AG10803 (cell line): ENCODE data around the gene CELF1.

Experiments
- DNase-seq: peaks from one replicate; pipeline ENCODE4 v3.0.0; 2010; ENCODE audit warnings: low read depth
- H3K4me3 ChIP-seq: 2 replicates; pipeline ENCODE4 v1.5.1; 2011; ENCODE audit warnings: mild to moderate bottlenecking, low read length, control low read depth
- TF ChIP-seq, protein P1 (sequence below): conservative IDR thresholded peaks from 2 replicates; pipeline ENCODE4 v1.5.1; 2011; ENCODE audit warnings: mild to moderate bottlenecking, low read length, control low read depth, inconsistent platforms

The CELF1 gene

DNA sequence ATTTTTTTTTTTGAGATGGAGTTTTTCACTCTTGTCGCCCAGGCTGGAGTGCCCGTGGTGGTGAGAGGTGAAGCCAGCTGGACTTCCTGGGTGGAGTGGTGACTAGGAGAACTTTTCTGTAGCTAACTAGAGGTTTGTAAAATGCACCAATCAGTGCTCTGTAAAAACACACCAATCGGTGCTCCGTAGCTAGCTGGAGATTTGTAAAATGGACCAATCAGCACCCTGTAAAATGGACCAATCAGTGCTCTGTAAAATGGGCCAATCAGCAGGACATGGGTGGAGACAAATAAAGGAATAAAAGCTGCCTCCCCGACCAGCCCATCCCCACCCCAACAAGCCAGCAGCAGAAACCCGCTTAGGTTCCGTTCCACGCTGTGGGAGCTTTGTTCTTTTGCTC lies 99.6 kb downstream of the CELF1 start:
- no peak overlapping the region for H3K4me3 ChIP-seq
- TF ChIP-seq, protein P1, sequence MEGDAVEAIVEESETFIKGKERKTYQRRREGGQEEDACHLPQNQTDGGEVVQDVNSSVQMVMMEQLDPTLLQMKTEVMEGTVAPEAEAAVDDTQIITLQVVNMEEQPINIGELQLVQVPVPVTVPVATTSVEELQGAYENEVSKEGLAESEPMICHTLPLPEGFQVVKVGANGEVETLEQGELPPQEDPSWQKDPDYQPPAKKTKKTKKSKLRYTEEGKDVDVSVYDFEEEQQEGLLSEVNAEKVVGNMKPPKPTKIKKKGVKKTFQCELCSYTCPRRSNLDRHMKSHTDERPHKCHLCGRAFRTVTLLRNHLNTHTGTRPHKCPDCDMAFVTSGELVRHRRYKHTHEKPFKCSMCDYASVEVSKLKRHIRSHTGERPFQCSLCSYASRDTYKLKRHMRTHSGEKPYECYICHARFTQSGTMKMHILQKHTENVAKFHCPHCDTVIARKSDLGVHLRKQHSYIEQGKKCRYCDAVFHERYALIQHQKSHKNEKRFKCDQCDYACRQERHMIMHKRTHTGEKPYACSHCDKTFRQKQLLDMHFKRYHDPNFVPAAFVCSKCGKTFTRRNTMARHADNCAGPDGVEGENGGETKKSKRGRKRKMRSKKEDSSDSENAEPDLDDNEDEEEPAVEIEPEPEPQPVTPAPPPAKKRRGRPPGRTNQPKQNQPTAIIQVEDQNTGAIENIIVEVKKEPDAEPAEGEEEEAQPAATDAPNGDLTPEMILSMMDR: no peak
- no peak for DNase-seq

DNA sequence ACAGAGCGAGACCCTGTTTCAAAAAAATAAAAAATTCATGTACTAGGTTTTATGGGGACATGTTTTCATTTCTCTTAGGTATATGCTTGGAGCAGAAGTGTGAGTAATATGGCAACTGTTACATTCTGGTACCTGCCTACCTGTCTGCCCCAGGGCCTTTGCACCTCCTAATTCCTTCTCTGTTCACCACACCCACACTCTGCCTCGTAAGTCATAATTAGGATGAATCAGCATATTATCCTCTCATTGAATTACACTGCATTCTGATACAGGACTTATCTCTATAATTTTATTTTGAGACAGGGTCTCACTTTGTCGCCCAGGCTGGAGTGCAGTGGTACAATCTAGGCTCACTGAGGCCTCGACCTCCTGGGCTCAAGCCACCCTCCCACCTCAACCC lies 100.9 kb downstream of the CELF1 start:
- TF ChIP-seq, protein P1: no peak
- no peak for DNase-seq
- no peak overlapping the region for H3K4me3 ChIP-seq

DNA sequence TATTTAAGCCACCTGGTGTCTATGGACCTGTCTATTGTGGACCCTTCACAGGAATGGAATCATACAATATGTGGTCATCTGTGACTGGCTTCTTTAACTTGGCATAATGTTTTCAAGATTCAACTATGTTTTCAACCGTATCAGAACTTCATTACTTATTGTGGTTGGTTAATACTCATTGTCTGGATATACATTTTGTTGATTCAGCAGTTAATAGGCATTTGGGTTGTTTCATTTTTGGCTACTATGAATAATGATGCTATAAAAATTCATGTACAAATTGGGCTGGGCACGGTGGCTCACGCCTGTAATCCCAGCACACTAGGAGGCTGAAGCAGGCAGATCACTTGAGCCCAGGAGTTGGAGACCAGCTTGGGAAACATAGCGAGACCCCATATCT lies 101.5 kb downstream of the CELF1 start:
- TF ChIP-seq, protein P1: no peak
- no peak for DNase-seq
- H3K4me3 ChIP-seq: no peak overlapping the region

DNA sequence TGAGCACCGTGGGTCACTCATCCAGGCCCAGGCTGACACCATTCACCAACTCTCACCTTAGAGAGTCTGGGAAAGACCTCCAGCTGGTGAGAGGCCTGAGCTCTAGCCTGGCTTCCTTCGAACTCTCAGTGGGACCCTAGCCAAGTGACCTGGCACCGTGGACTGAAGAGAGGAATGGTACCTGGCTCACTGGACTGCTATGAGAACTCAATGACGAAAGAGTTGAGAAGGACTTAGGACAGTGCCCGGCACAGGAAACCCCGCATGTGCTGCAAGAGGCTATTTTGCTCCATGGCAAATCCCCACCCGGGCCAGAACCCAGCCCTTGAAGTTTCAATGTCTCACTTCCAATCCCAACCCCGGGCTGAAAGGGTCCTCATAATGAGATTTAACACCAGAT lies 103.4 kb downstream of the CELF1 start:
- no peak overlapping the region for H3K4me3 ChIP-seq
- TF ChIP-seq, protein P1: no peak
- no peak for DNase-seq

DNA sequence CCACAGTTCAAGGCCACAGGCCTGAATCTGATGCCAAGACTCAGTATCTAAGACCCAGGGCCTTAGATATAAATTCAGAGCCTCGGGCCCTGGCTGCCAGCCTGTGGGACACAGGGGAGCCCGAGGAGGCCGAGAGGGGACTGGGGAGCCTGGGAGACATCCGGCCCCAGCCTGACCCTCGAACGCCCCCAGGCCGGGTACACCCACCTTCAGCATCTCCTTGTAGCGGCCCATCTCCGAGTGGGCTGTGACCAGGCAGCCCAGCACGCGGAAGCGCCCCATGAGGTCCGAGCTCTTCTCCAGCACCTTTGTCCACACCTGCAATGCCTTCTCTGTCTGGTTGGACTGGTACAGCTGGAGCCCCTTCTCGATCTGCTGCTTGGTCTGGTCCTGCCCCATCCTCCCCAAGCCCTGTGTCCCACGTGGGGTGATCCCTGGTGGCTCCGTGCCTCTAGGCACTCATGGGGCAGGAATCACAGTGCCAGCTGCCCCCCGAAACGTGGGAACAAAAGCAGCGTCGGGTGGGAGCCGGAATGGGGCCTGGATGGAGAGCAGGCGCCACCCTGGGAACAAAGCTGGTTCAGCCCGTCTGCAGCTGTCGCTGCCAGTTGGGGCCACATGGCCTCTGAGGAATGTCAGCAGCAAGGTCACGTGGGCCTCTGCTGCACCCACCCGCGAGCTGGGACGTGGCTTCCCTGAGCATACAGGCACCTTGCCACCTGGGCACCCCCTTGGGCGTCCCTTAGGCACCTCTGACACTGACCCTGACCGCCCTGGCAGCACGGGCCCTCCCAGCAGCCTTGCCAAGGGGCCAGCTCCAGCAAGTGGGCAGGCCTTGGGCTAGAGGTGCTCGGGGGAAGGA lies 104.1 kb downstream of the CELF1 start, which contains the start of gene RAPSN:
TSS of gene RAPSN (minus strand) at position 571 of the 862 bp plus-strand sequence. CDS start at position 399, 172 bp downstream.
- DNase-seq: no peak
- TF ChIP-seq, protein P1: no peak
- H3K4me3 ChIP-seq: no peak within 1 kb of the TSS

DNA sequence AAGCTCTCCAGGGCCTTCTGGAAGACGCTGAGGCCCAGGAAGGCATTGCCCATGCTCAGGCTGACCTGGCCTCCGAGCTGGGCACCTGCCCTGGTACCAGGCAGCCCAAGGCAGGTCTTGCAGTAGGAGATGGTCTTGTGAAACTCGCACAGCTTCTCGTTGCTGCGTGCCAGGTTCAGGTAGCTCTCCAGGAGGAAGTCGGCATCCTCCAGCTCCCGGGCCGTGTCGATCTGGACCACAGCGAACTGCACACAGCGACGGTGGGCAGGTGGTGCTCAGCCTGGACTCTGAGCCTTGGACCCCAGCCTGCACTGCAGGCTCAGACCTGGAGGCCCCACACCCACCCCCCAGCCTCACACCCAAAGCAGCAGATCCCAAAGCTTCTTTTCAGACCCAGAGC lies 105.0 kb downstream of the CELF1 start:
- TF ChIP-seq, protein P1: no peak
- DNase-seq: no peak
- no peak overlapping the region for H3K4me3 ChIP-seq

DNA sequence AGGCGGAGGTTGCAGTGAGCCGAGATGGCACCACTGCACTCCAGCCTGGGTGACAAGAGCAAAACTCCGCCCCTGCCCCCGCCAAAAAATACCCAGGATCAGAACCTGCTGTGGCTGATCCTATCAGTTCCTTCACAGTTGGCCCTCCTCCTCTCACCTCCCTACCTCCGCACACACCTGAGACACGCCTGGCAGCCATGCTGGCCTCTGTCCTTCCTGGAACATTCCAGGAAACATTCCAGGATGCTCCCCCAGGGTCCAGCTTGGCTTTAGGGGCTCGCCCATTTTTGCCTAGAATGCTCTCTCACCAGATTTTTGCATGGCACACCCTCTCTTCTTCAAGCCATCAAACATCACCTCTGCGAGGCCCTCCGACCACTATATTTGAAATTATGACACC lies 106.1 kb downstream of the CELF1 start:
- no peak overlapping the region for H3K4me3 ChIP-seq
- no peak for DNase-seq
- TF ChIP-seq, protein P1: no peak
